Measurements from ENCODE around the gene ANXA4.

The ANXA4 gene

DNA sequence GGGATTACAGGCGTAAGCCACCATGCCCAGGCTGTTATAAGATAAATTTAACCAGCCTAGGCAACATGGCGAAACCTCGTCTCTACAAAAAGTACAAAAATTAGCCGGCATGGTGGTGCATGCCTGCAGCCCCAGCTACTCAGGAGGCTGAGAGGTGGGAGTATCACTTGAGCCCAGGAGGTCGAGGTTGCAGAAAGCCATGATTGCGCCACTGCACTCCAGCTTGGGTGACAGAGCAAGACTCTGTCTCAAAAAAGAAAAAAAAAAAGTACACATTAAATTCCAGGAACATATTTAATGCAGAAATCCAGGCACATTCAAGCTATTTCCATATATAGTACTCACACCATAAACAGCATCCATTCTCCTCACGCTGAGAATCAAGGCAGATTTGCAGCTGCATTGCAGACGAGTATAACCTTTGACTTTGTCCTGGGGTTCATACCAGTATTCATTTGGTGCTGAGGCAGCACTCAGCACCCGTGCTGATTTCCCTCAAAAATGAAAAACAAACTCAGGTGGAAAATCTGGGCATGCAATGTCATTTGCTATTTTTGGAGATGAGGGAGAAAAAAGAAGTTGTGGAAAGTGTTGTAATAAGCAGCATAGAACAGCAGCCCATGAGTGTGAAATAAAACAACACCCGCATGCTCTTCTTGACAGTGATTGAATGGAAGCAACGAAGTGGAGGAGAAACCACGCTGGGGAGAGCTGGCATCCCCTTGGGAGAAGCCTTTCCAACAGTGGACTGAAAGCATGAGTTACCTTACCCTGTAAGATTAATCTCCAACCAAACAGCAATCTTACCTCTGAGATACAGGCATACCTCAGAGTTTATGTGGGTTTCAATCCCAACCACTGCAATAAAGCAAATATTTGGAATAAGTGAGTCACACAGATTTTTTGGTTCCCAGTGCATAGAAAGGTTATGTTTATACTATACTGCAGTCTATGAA is 46.8 kb upstream of the ANXA4 start:
- no peak for TF ChIP-seq TEAD4 (IDR thresholded peaks at IDR 0.05)
- TF ChIP-seq ZBTB7A (IDR thresholded peaks at IDR 0.05; ENCODE audit: low read depth), result no peak

GRCh38 chr2:69695850-69696216 is 46.1 kb upstream of the ANXA4 start:
- no peak for TF ChIP-seq ZBTB7A (IDR thresholded peaks at IDR 0.05; ENCODE audit: low read depth)
- TF ChIP-seq EGR1 (IDR thresholded peaks at IDR 0.05), result no peak
- TF ChIP-seq, protein P1, sequence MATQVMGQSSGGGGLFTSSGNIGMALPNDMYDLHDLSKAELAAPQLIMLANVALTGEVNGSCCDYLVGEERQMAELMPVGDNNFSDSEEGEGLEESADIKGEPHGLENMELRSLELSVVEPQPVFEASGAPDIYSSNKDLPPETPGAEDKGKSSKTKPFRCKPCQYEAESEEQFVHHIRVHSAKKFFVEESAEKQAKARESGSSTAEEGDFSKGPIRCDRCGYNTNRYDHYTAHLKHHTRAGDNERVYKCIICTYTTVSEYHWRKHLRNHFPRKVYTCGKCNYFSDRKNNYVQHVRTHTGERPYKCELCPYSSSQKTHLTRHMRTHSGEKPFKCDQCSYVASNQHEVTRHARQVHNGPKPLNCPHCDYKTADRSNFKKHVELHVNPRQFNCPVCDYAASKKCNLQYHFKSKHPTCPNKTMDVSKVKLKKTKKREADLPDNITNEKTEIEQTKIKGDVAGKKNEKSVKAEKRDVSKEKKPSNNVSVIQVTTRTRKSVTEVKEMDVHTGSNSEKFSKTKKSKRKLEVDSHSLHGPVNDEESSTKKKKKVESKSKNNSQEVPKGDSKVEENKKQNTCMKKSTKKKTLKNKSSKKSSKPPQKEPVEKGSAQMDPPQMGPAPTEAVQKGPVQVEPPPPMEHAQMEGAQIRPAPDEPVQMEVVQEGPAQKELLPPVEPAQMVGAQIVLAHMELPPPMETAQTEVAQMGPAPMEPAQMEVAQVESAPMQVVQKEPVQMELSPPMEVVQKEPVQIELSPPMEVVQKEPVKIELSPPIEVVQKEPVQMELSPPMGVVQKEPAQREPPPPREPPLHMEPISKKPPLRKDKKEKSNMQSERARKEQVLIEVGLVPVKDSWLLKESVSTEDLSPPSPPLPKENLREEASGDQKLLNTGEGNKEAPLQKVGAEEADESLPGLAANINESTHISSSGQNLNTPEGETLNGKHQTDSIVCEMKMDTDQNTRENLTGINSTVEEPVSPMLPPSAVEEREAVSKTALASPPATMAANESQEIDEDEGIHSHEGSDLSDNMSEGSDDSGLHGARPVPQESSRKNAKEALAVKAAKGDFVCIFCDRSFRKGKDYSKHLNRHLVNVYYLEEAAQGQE (IDR thresholded peaks at IDR 0.05; ENCODE audit: low read depth), result no peak
- TF ChIP-seq YY1 (IDR thresholded peaks at IDR 0.05; ENCODE audit: low read depth), result no peak
- TF ChIP-seq CEBPB (IDR thresholded peaks at IDR 0.05), result no peak
- TF ChIP-seq USF1 (IDR thresholded peaks at IDR 0.05), result no peak
- no peak for TF ChIP-seq RAD21 (IDR thresholded peaks at IDR 0.05; ENCODE audit: low read depth)
- no peak for TF ChIP-seq TEAD4 (IDR thresholded peaks at IDR 0.05)
- TF ChIP-seq NFIC (IDR thresholded peaks at IDR 0.05), result no peak
- TF ChIP-seq TCF12 (IDR thresholded peaks at IDR 0.05; ENCODE audit: low read depth), result no peak
- no peak for TF ChIP-seq TAF1 (IDR thresholded peaks at IDR 0.05; ENCODE audit: low read depth)

DNA sequence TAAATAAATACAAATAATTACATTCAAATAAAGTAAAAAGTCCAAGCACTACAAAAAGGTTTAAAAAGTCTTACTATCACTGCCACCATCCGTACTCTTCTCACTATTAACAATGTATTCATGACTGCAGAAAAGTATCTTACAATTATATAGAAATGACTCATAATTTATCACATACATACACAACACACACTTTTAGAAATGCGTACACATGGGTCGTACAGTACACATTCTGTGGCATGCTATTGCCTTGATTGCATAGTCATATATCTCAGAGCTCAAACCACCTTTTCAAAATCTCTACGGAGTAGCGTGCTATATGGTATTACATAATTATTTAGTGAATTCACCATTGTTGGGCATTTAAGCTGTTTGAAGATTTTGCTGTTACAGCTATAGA is 41.6 kb upstream of the ANXA4 start:
- TF ChIP-seq TEAD4 (IDR thresholded peaks at IDR 0.05), result no peak
- no peak for TF ChIP-seq TAF1 (IDR thresholded peaks at IDR 0.05; ENCODE audit: low read depth)
- TF ChIP-seq EGR1 (IDR thresholded peaks at IDR 0.05), result no peak
- TF ChIP-seq USF1 (IDR thresholded peaks at IDR 0.05), result no peak

GRCh38 chr2:69701100-69701945 is 40.6 kb upstream of the ANXA4 start:
- no peak for TF ChIP-seq YY1 (IDR thresholded peaks at IDR 0.05; ENCODE audit: low read depth)
- TF ChIP-seq CREB1 (IDR thresholded peaks at IDR 0.05; ENCODE audit: low read depth), result no peak
- TF ChIP-seq FOXM1 (IDR thresholded peaks at IDR 0.05; ENCODE audit: borderline replicate concordance, low read depth), result no peak
- no peak for TF ChIP-seq NFIC (IDR thresholded peaks at IDR 0.05)
- TF ChIP-seq USF1 (IDR thresholded peaks at IDR 0.05), result no peak
- no peak for TF ChIP-seq MAX (IDR thresholded peaks at IDR 0.05)
- no peak for TF ChIP-seq TAF1 (IDR thresholded peaks at IDR 0.05; ENCODE audit: low read depth)
- no peak for TF ChIP-seq RAD21 (IDR thresholded peaks at IDR 0.05; ENCODE audit: low read depth)
- no peak for TF ChIP-seq EP300 (IDR thresholded peaks at IDR 0.05; ENCODE audit: borderline replicate concordance)
- no peak for TF ChIP-seq CEBPB (IDR thresholded peaks at IDR 0.05)
- TF ChIP-seq EGR1 (IDR thresholded peaks at IDR 0.05), result no peak
- TF ChIP-seq, protein P1 (IDR thresholded peaks at IDR 0.05; ENCODE audit: low read depth), result no peak
- TF ChIP-seq TCF12 (IDR thresholded peaks at IDR 0.05; ENCODE audit: low read depth), result no peak
- no peak for TF ChIP-seq TEAD4 (IDR thresholded peaks at IDR 0.05)
- no peak for TF ChIP-seq ZBTB7A (IDR thresholded peaks at IDR 0.05; ENCODE audit: low read depth)

GRCh38 chr2:69703189-69703588 is 38.7 kb upstream of the ANXA4 start:
- TF ChIP-seq CREB1 (IDR thresholded peaks at IDR 0.05; ENCODE audit: low read depth) (no peak), TAF1 (IDR thresholded peaks at IDR 0.05; ENCODE audit: low read depth) (no peak), NFIC (IDR thresholded peaks at IDR 0.05) (no peak), EP300 (IDR thresholded peaks at IDR 0.05; ENCODE audit: borderline replicate concordance) (no peak), YY1 (IDR thresholded peaks at IDR 0.05; ENCODE audit: low read depth) (no peak)

Measured in Ishikawa (cell line).